Kidney (tissue), 14 donors: Measurements from ENCODE around the gene CASP4. TPM values are rescaled to one million over a fixed set of nuclear protein-coding genes. Genes with fewer than 3 reads are reported as not detected.

Source experiments
- DNase-seq, 5 donors: peaks; one replicate each; pipeline ENCODE4 v3.0.0-alpha.2; 2013 to 2020
- FAIRE-seq: peaks from 2 replicates; lab custom pipeline; 2012; peaks lifted over from hg19 to GRCh38; lab: Jason Lieb, UNC
- H3K27ac ChIP-seq, 2 donors: one replicate each; pipeline ENCODE4 v1.7.0; 2013; ENCODE audit warnings: low read depth in 2 of 2, low read length in 2 of 2, inconsistent platforms in 1 of 2
- H3K27me3 ChIP-seq: one replicate; pipeline ENCODE4 v1.7.1; 2013; ENCODE audit warnings: low read length, inconsistent platforms; ENCODE audit not compliant: control insufficient read depth, insufficient read depth
- H3K36me3 ChIP-seq, 3 donors: one replicate each; pipeline versions ENCODE4 v1.7.0 to v1.7.1; 2013; ENCODE audit warnings: low read length in 3 of 3, control low read depth in 1 of 3, inconsistent platforms in 1 of 3; ENCODE audit not compliant: insufficient read depth in 3 of 3, control insufficient read depth in 2 of 3
- H3K4me1 ChIP-seq, 3 donors: one replicate each; pipeline versions ENCODE4 v1.7.0 to v1.7.1; 2013; ENCODE audit warnings: low read length in 3 of 3, inconsistent platforms in 1 of 3, low read depth in 1 of 3; ENCODE audit not compliant: control insufficient read depth in 2 of 3, insufficient read depth in 2 of 3
- H3K4me3 ChIP-seq, 3 donors: one replicate each; pipeline versions ENCODE4 v1.7.0 to v1.8.1; 2013; ENCODE audit warnings: low read length in 3 of 3, control low read depth in 1 of 3, inconsistent platforms in 1 of 3
- H3K9ac ChIP-seq, 3 donors: one replicate each; pipeline versions ENCODE4 v1.7.0 to v1.7.1; 2013; ENCODE audit warnings: low read length in 3 of 3, control low read depth in 1 of 3, inconsistent platforms in 1 of 3
- H3K9me3 ChIP-seq, 3 donors: one replicate each; pipeline versions ENCODE4 v1.7.0 to v1.7.1; 2013; ENCODE audit warnings: low read length in 3 of 3, control low read depth in 1 of 3, inconsistent platforms in 1 of 3; ENCODE audit not compliant: control insufficient read depth in 2 of 3, insufficient read depth in 1 of 3
- CTCF ChIP-seq: IDR thresholded peaks from 3 replicates; pipeline ENCODE4 v1.5.1; 2012; ENCODE audit warnings: mild to moderate bottlenecking, moderate library complexity, borderline replicate concordance; ENCODE audit not compliant: insufficient read depth; ENCODE audit errors: extremely low read depth
- intact Hi-C: fragments of 100-400 bp; cut with DNase I; formaldehyde crosslinking; loops from one replicate; pipeline ENCODE4 v1.11.1; 2022
- polyA plus RNA-seq: library from polyadenylated mRNA; stranded (reverse); fragments of 350-450 nt; fragmentation: Illumina TruSeq; extraction: RNeasy Lipid Tissue Mini Kit (QIAGEN cat#74804); gene quantifications from one replicate; pipeline ENCODE4 v1.2.3, GENCODE V29; 2014; ENCODE audit warnings: low read depth, low replicate concordance; ENCODE audit not compliant: insufficient read depth
- total RNA-seq: library from RNA; stranded (reverse); fragmentation: NEBNext Ultra II Directional; extraction: Animal tissue kit (Norgen Biotek cat#: 25700); gene quantifications from one replicate; pipeline ENCODE4 v1.2.1, GENCODE V29; 2021
- donor health status: control.
- donor health status: control.
- donor health status: control.
- donor health status: control.
- donor health status: control.
- donor health status: DM: yes; HTN: yes; CAD: no.
- donor health status: Normal renal cell carcinoma (clear cell type).

The CASP4 gene
- total and polyA plus RNA-seq, 2 donors from 2014 or later, result 40.6 to 60.3 TPM

GRCh38 chr11:104999721-105000120, 31.3 kb upstream of the CASP4 start:
- Histone ChIP-seq H3K27me3 (no peaks in the 10 kb centered on the region), H3K9me3 (no peaks in the 10 kb centered on the region), H3K27ac (no peak overlapping the region), H3K36me3 (no peaks in the 10 kb centered on the region), H3K9ac (no peak overlapping the region), H3K4me3 (no peak overlapping the region), H3K4me1 (no peaks in the 10 kb centered on the region)
- FAIRE-seq (no peak), DNase-seq (no peak)
- intact Hi-C loops, result no loop called here
- no peak for TF ChIP-seq CTCF

GRCh38 chr11:104997288-104997687, 28.9 kb upstream of the CASP4 start:
- intact Hi-C loops, result no loop called here
- no peak for TF ChIP-seq CTCF
- DNase-seq, result no peak

GRCh38 chr11:104995001-104995408, 26.6 kb upstream of the CASP4 start:
- Histone ChIP-seq H3K9me3 (no peaks in the 10 kb centered on the region), H3K9ac (no peak overlapping the region), H3K36me3 (no peaks in the 10 kb centered on the region), H3K27ac (no peak overlapping the region), H3K27me3 (no peaks in the 10 kb centered on the region), H3K4me3 (no peak overlapping the region), H3K4me1 (no peaks in the 10 kb centered on the region)
- intact Hi-C loops, result no loop called here
- FAIRE-seq (no peak), DNase-seq (peak in 2 of 5 donors; percentile 36 to 47)
- TF ChIP-seq CTCF, result no peak

More at GRCh38 chr11:104997288-104997687, 28.9 kb upstream of the CASP4 start:
- H3K27me3 ChIP-seq, result no peaks in the 10 kb centered on the region
- no peaks in the 10 kb centered on the region for H3K9me3 ChIP-seq
- no peak overlapping the region for H3K9ac ChIP-seq
- H3K4me1 ChIP-seq, result no peaks in the 10 kb centered on the region
- no peak overlapping the region for H3K4me3 ChIP-seq
- FAIRE-seq, result no peak
- H3K36me3 ChIP-seq, result no peaks in the 10 kb centered on the region
- H3K27ac ChIP-seq, result no peak overlapping the region

GRCh38 chr11:104992781-104993180, 24.4 kb upstream of the CASP4 start:
- DNase-seq, result no peak
- H3K4me3 ChIP-seq, result no peak overlapping the region
- no peaks in the 10 kb centered on the region for H3K4me1 ChIP-seq
- intact Hi-C loops, result no loop called here
- no peaks in the 10 kb centered on the region for H3K36me3 ChIP-seq
- peaks cover 0 to 3% (median 3%) of the 10 kb centered on the region in 3 donors for H3K9me3 ChIP-seq
- TF ChIP-seq CTCF, result no peak
- H3K27ac ChIP-seq, result no peak overlapping the region
- H3K27me3 ChIP-seq, result no peaks in the 10 kb centered on the region
- no peak for FAIRE-seq
- no peak overlapping the region for H3K9ac ChIP-seq
